Peyer's patch (tissue), 4 donors: ENCODE data around the gene PLD5.
"Not testable (repeated sequence)": the region's sequence is repeated elsewhere in the genome, so short reads cannot be mapped to it uniquely, and the experiment has no call there.

Experiments used
- POLR2A ChIP-seq, 2 donors: fragments of 450-650 bp; IDR thresholded peaks; one replicate each; pipeline ENCODE4 v1.5.1; 2017; ENCODE audit warnings: antibody characterized with exemption in 2 of 2, mild to moderate bottlenecking in 2 of 2, moderate library complexity in 2 of 2
- TF ChIP-seq, protein P1 (sequence below), 6 experiments: fragments of 450-650 bp in 4 of 6; fragments of 200-600 bp in 2 of 6; sonication (generic) in 1 of 6; IDR thresholded peaks; one replicate each; pipeline ENCODE4 v1.5.1; 2017 to 2019; ENCODE audit warnings: antibody characterized with exemption in 6 of 6, mild to moderate bottlenecking in 3 of 6, moderate library complexity in 1 of 6

GRCh38 chr1:242058582-242058981, 465.9 kb downstream of the PLD5 start:
- TF ChIP-seq, protein P1, sequence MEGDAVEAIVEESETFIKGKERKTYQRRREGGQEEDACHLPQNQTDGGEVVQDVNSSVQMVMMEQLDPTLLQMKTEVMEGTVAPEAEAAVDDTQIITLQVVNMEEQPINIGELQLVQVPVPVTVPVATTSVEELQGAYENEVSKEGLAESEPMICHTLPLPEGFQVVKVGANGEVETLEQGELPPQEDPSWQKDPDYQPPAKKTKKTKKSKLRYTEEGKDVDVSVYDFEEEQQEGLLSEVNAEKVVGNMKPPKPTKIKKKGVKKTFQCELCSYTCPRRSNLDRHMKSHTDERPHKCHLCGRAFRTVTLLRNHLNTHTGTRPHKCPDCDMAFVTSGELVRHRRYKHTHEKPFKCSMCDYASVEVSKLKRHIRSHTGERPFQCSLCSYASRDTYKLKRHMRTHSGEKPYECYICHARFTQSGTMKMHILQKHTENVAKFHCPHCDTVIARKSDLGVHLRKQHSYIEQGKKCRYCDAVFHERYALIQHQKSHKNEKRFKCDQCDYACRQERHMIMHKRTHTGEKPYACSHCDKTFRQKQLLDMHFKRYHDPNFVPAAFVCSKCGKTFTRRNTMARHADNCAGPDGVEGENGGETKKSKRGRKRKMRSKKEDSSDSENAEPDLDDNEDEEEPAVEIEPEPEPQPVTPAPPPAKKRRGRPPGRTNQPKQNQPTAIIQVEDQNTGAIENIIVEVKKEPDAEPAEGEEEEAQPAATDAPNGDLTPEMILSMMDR (IDR thresholded peaks at IDR 0.05) = not testable (repeated sequence)
- not testable (repeated sequence) for TF ChIP-seq POLR2A (IDR thresholded peaks at IDR 0.05)
